Cardiac muscle cell (in vitro differentiated cells and primary cell): ENCODE measurements around the gene PTPRM. TPM values are rescaled to one million over a fixed set of nuclear protein-coding genes. Genes with fewer than 3 reads are reported as not detected.
A peak's percentile ranks its signal among the peaks of the same experiment; 100 is the strongest.

ENCODE experiments used
- DNase-seq, 2 donors: peaks; one replicate each; pipeline versions ENCODE4 v3.0.0 to v3.0.0-alpha.2; 2010 to 2017; ENCODE audit warnings: low read depth in 1 of 2, low spot score in 1 of 2
- H3K27ac ChIP-seq: fragments of 200-600 bp; sonication (generic); 2 replicates; pipeline ENCODE4 v1.5.1; 2016
- H3K27me3 ChIP-seq: fragments of 200-600 bp; sonication (generic); 2 replicates; pipeline ENCODE4 v1.6.0; 2016; ENCODE audit warnings: control low read depth
- H3K36me3 ChIP-seq: fragments of 200-600 bp; sonication (generic); 2 replicates; pipeline ENCODE4 v1.5.1; 2016; ENCODE audit warnings: control low read depth
- H3K4me1 ChIP-seq: fragments of 200-600 bp; sonication (generic); 2 replicates; pipeline ENCODE4 v1.8.1; 2017; ENCODE audit warnings: low read depth, mild to moderate bottlenecking, mixed run types
- H3K4me3 ChIP-seq: fragments of 200-600 bp; sonication (generic); 2 replicates; pipeline ENCODE4 v1.5.1; 2016; ENCODE audit warnings: mild to moderate bottlenecking
- H3K9me3 ChIP-seq: fragments of 200-600 bp; sonication (generic); 2 replicates; pipeline ENCODE4 v1.5.1; 2017; ENCODE audit warnings: low read depth, mild to moderate bottlenecking, control low read depth
- CTCF ChIP-seq: IDR thresholded peaks from 2 replicates; pipeline ENCODE4 v1.5.1; 2012; ENCODE audit warnings: low read depth, mild to moderate bottlenecking, low read length
- polyA plus RNA-seq: library from polyadenylated mRNA; unstranded; fragments of >200 nt; fragmentation: Nextera tagmentation; extraction: Ambion mirVana; gene quantifications from 2 replicates; pipeline ENCODE4 v1.2.1, GENCODE V29; 2016
- total RNA-seq: library from RNA; depleted of rRNA; stranded (reverse); fragments of >200 nt; gene quantifications from 2 replicates; pipeline ENCODE4 v1.2.3, GENCODE V29; 2016

PTPRM gene
- total and polyA plus RNA-seq, 2 experiments from 2014 or later = 26.5 to 48.8 TPM

- peak in 1 of 2 donors; percentile 45 for DNase-seq
- no peak for TF ChIP-seq CTCF
Measured at GRCh38 chr18:7817575-7818230, 250.6 kb downstream of the PTPRM start.

GRCh38 chr18:7821784-7822183, 254.7 kb downstream of the PTPRM start:
- DNase-seq = no peak
- Histone ChIP-seq H3K4me1 (peaks cover 13% of the 10 kb centered on the region), H3K9me3 (no peaks in the 10 kb centered on the region), H3K4me3 (no peak overlapping the region), H3K36me3 (no peaks in the 10 kb centered on the region), H3K27ac (no peak overlapping the region), H3K27me3 (no peaks in the 10 kb centered on the region)
- TF ChIP-seq CTCF = no peak

More at GRCh38 chr18:7817575-7818230, 250.6 kb downstream of the PTPRM start:
- no peaks in the 10 kb centered on the region for H3K36me3 ChIP-seq
- no peak overlapping the region for H3K4me3 ChIP-seq
- no peak overlapping the region for H3K27ac ChIP-seq
- H3K27me3 ChIP-seq = no peaks in the 10 kb centered on the region
- H3K9me3 ChIP-seq = no peaks in the 10 kb centered on the region
- peaks cover 8% of the 10 kb centered on the region for H3K4me1 ChIP-seq

- peak; percentile 13 to 34 for DNase-seq
Measured at GRCh38 chr18:7822435-7823331, 255.6 kb downstream of the PTPRM start.

GRCh38 chr18:7824970-7825369, 257.9 kb downstream of the PTPRM start:
- no peak for TF ChIP-seq CTCF
- H3K4me1 ChIP-seq = peaks cover 13% of the 10 kb centered on the region
- H3K27ac ChIP-seq = no peak overlapping the region
- H3K4me3 ChIP-seq = no peak overlapping the region
- peak in 1 of 2 donors; percentile 48 for DNase-seq
- no peaks in the 10 kb centered on the region for H3K9me3 ChIP-seq
- no peaks in the 10 kb centered on the region for H3K36me3 ChIP-seq
- no peaks in the 10 kb centered on the region for H3K27me3 ChIP-seq

More at GRCh38 chr18:7822435-7823331, 255.6 kb downstream of the PTPRM start:
- Histone ChIP-seq H3K27me3 (no peaks in the 10 kb centered on the region), H3K36me3 (no peaks in the 10 kb centered on the region), H3K9me3 (no peaks in the 10 kb centered on the region), H3K27ac (no peak overlapping the region), H3K4me1 (peaks cover 13% of the 10 kb centered on the region), H3K4me3 (no peak overlapping the region)
- TF ChIP-seq CTCF = no peak

- no peak for TF ChIP-seq CTCF
Measured at GRCh38 chr18:7830468-7830867, 263.4 kb downstream of the PTPRM start.

More at GRCh38 chr18:7830468-7830867, 263.4 kb downstream of the PTPRM start:
- DNase-seq = peak in 1 of 2 donors; percentile 39
- Histone ChIP-seq H3K27ac (no peak overlapping the region), H3K4me1 (no peaks in the 10 kb centered on the region), H3K36me3 (no peaks in the 10 kb centered on the region), H3K27me3 (no peaks in the 10 kb centered on the region), H3K9me3 (no peaks in the 10 kb centered on the region), H3K4me3 (no peak overlapping the region)
